WTC11 (cell line): ENCODE data around the gene RABIF. TPM values are rescaled to one million over a fixed set of nuclear protein-coding genes. Genes with fewer than 3 reads are reported as not detected.

ENCODE experiments used
- ATAC-seq: fragments of 200-7000 bp; cut with Tn5 transposase; 2 replicates; pipeline ENCODE4 v1.10.0; 2021; ENCODE audit warnings: mild to moderate bottlenecking, moderate library complexity
- Bru-seq: library from RNA; stranded (reverse); fragments of 400-500 nt; gene quantifications from one replicate; lab custom pipeline; 2021; lab: Mats Ljungman, UMichigan
- CTCF ChIA-PET: fragments of 300-600 bp; sonication (Branson Sonifier 250); formaldehyde crosslinking; loops from one replicate; lab custom pipeline; 2021; ENCODE audit warnings: antibody characterized with exemption; lab: Charles Lee
- POLR2A ChIA-PET: fragments of 350-600 bp; sonication (Branson Sonifier 250); formaldehyde crosslinking; loops from one replicate; lab custom pipeline; 2021; ENCODE audit warnings: antibody characterized with exemption; lab: Charles Lee
- DNase-seq: peaks from one replicate; pipeline ENCODE4 v3.0.0; 2021; ENCODE audit warnings: low spot score
- H3K27ac Mint-ChIP-seq: 2 replicates; pipeline ENCODE4 v1.8.0; 2021; ENCODE audit warnings: mixed read lengths
- H3K27me3 Mint-ChIP-seq: 2 replicates; pipeline ENCODE4 v1.8.0; 2021; ENCODE audit warnings: low read depth, mild to moderate bottlenecking, moderate library complexity, mixed read lengths
- H3K36me3 Mint-ChIP-seq: 2 replicates; pipeline ENCODE4 v1.8.0; 2021; ENCODE audit warnings: mixed read lengths
- H3K4me1 Mint-ChIP-seq: 2 replicates; pipeline ENCODE4 v1.8.0; 2022; ENCODE audit warnings: mixed read lengths
- H3K4me3 Mint-ChIP-seq: 2 replicates; pipeline ENCODE4 v1.8.0; 2021; ENCODE audit warnings: mild to moderate bottlenecking, moderate library complexity, mixed read lengths
- H3K9me3 Mint-ChIP-seq: 2 replicates; pipeline ENCODE4 v1.8.0; 2021; ENCODE audit warnings: mixed read lengths
- ESRRA ChIP-seq: sonication (generic); formaldehyde crosslinking; IDR thresholded peaks from 2 replicates; pipeline ENCODE4 v1.8.1; 2022; ENCODE audit warnings: mild to moderate bottlenecking, missing genetic modification reagents, borderline replicate concordance
- FOXP1 ChIP-seq: sonication (generic); formaldehyde crosslinking; IDR thresholded peaks from 2 replicates; pipeline ENCODE4 v1.8.0; 2022; ENCODE audit warnings: missing genetic modification reagents, mild to moderate bottlenecking, moderate library complexity, borderline replicate concordance
- GABPB1 ChIP-seq: sonication (generic); formaldehyde crosslinking; IDR thresholded peaks from 2 replicates; pipeline ENCODE4 v1.8.1; 2023; ENCODE audit warnings: mild to moderate bottlenecking, missing genetic modification reagents
- IRF2 ChIP-seq: sonication (generic); formaldehyde crosslinking; IDR thresholded peaks from 2 replicates; pipeline ENCODE4 v1.8.0; 2022; ENCODE audit warnings: low read depth, missing genetic modification reagents, borderline replicate concordance
- NFE2L1 ChIP-seq: sonication (generic); formaldehyde crosslinking; IDR thresholded peaks from 2 replicates; pipeline ENCODE4 v1.8.1; 2023; ENCODE audit warnings: missing genetic modification reagents
- NFYB ChIP-seq: sonication (generic); formaldehyde crosslinking; conservative IDR thresholded peaks from 2 replicates; pipeline ENCODE4 v1.8.0; 2022; ENCODE audit warnings: low read depth, missing genetic modification reagents
- NR2C2 ChIP-seq: sonication (generic); formaldehyde crosslinking; IDR thresholded peaks from 2 replicates; pipeline ENCODE4 v1.8.0; 2022; ENCODE audit warnings: mild to moderate bottlenecking, missing genetic modification reagents
- TEAD1 ChIP-seq: sonication (generic); formaldehyde crosslinking; IDR thresholded peaks from 2 replicates; pipeline ENCODE4 v1.8.0; 2022; ENCODE audit warnings: mild to moderate bottlenecking, missing genetic modification reagents
- ZNF232 ChIP-seq: sonication (generic); formaldehyde crosslinking; IDR thresholded peaks from 2 replicates; pipeline ENCODE4 v1.8.0; 2022; ENCODE audit warnings: mild to moderate bottlenecking, missing genetic modification reagents
- long read RNA-seq, 3 experiments: library from RNA in 1 of 3; library from capped mRNA in 1 of 3; library from polyadenylated mRNA in 1 of 3; unstranded in 2 of 3; stranded (forward) in 1 of 3; transcript quantifications; one replicate each; pipeline ENCODE4 v2.0.0, GENCODE V29; 2021
- total RNA-seq: library from RNA; stranded (reverse); gene quantifications from 3 replicates; pipeline ENCODE4 v1.2.3, GENCODE V29; 2021
- TF ChIP-seq, protein P1 (sequence below): sonication (generic); formaldehyde crosslinking; IDR thresholded peaks from 2 replicates; pipeline ENCODE4 v1.8.1; 2022; ENCODE audit warnings: low read depth, mild to moderate bottlenecking, moderate library complexity, missing genetic modification reagents, borderline replicate concordance
- TF ChIP-seq, protein P2 (sequence below): fragments of 250-450 bp; sonication (Bioruptor Pico); IDR thresholded peaks from 2 replicates; pipeline ENCODE4 v1.9.0; 2021; ENCODE audit warnings: mild to moderate bottlenecking, borderline replicate concordance
- TF ChIP-seq, protein P3 (sequence below): sonication (generic); formaldehyde crosslinking; conservative IDR thresholded peaks from 2 replicates; pipeline ENCODE4 v1.8.1; 2023; ENCODE audit warnings: mild to moderate bottlenecking, low read depth, missing genetic modification reagents, moderate library complexity
- TF ChIP-seq, protein P4 (sequence below): sonication (generic); formaldehyde crosslinking; IDR thresholded peaks from 2 replicates; pipeline ENCODE4 v1.8.0; 2023; ENCODE audit warnings: missing genetic modification reagents, mild to moderate bottlenecking, borderline replicate concordance
- TF ChIP-seq, protein P5 (sequence below): sonication (generic); formaldehyde crosslinking; IDR thresholded peaks from 2 replicates; pipeline ENCODE4 v1.8.0; 2023; ENCODE audit warnings: mild to moderate bottlenecking, missing genetic modification reagents
- TF ChIP-seq, protein P6 (sequence below): sonication (generic); formaldehyde crosslinking; IDR thresholded peaks from 2 replicates; pipeline ENCODE4 v1.8.1; 2023; ENCODE audit warnings: mild to moderate bottlenecking, missing genetic modification reagents

RABIF gene
- 5.4 to 6.6 TPM (median 5.6 TPM) in 3 replicates for total RNA-seq
- Bru-seq, nascent RNA, result percentile 70 among the genes with signal in this experiment
- long read RNA-seq, experiment 1, transcript RABIF-201 (2 exons, 2,430 nt), result major isoform, 37 of 41 reads
- long read RNA-seq, experiment 1, partial matches to known transcripts, result 0 of 41 reads
- long read RNA-seq, experiment 1, other reads (novel, unspliced or antisense), result 4 of 41 reads
- long read RNA-seq, experiment 2, transcript RABIF-201 (2 exons, 2,430 nt), result major isoform, 14 of 16 reads
- long read RNA-seq, experiment 2, partial matches to known transcripts, result 0 of 16 reads
- long read RNA-seq, experiment 2, other reads (novel, unspliced or antisense), result 2 of 16 reads
- long read RNA-seq, experiment 3, transcript RABIF-201 (2 exons, 2,430 nt), result major isoform, 22 of 23 reads
- long read RNA-seq, experiment 3, partial matches to known transcripts, result 0 of 23 reads
- long read RNA-seq, experiment 3, other reads (novel, unspliced or antisense), result 1 of 23 reads

DNA sequence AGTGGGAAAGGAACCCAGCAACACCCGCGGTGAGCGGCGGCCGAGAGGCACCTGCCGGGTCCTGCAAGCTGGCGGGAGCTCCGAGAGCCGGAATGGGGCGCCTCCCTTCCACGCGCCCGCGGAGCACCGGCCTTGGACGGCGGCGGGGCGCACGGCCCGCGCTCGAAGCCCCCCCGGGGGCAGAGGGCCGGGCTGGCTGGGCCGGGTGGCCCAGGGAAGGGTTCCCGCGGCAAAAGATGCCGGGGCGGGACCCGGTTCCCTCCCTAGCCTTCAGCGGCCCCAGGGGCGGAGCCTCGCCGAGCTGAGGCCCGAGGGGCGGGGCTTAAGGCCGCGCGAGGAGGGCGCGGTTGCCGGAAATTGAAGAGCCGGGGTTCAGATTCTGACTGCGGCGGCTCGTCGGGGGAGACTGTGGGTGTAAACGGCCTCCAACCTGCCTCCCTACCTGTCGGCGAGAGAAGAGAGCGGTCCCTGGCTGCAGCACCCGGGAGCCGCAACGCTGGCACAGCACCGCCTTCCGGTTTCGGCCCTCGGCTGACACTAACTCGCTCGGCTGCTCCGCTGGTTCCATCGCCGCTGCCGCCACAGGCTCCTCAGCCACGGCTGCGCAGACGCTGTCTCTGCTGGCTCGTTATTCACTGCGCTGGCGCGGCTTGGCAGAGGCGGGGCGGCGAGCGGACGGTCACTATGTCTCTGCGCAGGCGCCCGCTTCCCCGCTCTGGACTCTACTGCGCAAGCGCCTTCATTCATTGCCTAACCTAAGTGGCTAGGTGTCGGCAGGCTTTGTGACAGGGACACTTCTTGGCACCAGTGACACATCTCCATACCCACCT is at the start of gene RABIF:
Gene RABIF (minus strand): TSS at position 619 of the 830 bp plus-strand sequence. CDS start 51 bp downstream, at position 568.
- Mint-ChIP-seq H3K4me3 (peak within 1 kb of the TSS; percentile 94), H3K9me3 (no peaks in the 10 kb centered on the region), H3K4me1 (peaks cover 31% of the 10 kb centered on the region), H3K36me3 (peaks cover 14% of the 10 kb centered on the region), H3K27me3 (no peaks in the 10 kb centered on the region), H3K27ac (peak within 1 kb of the TSS; percentile 99)
- peak; percentile 96 for DNase-seq
- POLR2A ChIA-PET, result interaction anchor here (0.6 to 1.8 kb wide), 5 partner anchors 29 to 1564 kb away, joined by 3 to 7 read pairs (median 5); partner anchors contain the start of genes KDM5B, PCAT6 and TMEM183A
- ATAC-seq, result peak; percentile 92
- CTCF ChIA-PET, result interaction anchor here (0.6 to 1.5 kb wide), 4 partner anchors 137 to 237 kb away, joined by 3 to 6 read pairs (median 4); partner anchors contain the start of gene PPFIA4
- TF ChIP-seq, protein P1, sequence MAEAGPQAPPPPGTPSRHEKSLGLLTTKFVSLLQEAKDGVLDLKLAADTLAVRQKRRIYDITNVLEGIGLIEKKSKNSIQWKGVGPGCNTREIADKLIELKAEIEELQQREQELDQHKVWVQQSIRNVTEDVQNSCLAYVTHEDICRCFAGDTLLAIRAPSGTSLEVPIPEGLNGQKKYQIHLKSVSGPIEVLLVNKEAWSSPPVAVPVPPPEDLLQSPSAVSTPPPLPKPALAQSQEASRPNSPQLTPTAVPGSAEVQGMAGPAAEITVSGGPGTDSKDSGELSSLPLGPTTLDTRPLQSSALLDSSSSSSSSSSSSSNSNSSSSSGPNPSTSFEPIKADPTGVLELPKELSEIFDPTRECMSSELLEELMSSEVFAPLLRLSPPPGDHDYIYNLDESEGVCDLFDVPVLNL, result 0 out of 2 replicates have a peak, but pooled peaks have one; percentile 46
- TF ChIP-seq, protein P2, sequence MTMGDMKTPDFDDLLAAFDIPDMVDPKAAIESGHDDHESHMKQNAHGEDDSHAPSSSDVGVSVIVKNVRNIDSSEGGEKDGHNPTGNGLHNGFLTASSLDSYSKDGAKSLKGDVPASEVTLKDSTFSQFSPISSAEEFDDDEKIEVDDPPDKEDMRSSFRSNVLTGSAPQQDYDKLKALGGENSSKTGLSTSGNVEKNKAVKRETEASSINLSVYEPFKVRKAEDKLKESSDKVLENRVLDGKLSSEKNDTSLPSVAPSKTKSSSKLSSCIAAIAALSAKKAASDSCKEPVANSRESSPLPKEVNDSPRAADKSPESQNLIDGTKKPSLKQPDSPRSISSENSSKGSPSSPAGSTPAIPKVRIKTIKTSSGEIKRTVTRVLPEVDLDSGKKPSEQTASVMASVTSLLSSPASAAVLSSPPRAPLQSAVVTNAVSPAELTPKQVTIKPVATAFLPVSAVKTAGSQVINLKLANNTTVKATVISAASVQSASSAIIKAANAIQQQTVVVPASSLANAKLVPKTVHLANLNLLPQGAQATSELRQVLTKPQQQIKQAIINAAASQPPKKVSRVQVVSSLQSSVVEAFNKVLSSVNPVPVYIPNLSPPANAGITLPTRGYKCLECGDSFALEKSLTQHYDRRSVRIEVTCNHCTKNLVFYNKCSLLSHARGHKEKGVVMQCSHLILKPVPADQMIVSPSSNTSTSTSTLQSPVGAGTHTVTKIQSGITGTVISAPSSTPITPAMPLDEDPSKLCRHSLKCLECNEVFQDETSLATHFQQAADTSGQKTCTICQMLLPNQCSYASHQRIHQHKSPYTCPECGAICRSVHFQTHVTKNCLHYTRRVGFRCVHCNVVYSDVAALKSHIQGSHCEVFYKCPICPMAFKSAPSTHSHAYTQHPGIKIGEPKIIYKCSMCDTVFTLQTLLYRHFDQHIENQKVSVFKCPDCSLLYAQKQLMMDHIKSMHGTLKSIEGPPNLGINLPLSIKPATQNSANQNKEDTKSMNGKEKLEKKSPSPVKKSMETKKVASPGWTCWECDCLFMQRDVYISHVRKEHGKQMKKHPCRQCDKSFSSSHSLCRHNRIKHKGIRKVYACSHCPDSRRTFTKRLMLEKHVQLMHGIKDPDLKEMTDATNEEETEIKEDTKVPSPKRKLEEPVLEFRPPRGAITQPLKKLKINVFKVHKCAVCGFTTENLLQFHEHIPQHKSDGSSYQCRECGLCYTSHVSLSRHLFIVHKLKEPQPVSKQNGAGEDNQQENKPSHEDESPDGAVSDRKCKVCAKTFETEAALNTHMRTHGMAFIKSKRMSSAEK (CRISPR knock-in tag), result no peak
- TF ChIP-seq, protein P3, sequence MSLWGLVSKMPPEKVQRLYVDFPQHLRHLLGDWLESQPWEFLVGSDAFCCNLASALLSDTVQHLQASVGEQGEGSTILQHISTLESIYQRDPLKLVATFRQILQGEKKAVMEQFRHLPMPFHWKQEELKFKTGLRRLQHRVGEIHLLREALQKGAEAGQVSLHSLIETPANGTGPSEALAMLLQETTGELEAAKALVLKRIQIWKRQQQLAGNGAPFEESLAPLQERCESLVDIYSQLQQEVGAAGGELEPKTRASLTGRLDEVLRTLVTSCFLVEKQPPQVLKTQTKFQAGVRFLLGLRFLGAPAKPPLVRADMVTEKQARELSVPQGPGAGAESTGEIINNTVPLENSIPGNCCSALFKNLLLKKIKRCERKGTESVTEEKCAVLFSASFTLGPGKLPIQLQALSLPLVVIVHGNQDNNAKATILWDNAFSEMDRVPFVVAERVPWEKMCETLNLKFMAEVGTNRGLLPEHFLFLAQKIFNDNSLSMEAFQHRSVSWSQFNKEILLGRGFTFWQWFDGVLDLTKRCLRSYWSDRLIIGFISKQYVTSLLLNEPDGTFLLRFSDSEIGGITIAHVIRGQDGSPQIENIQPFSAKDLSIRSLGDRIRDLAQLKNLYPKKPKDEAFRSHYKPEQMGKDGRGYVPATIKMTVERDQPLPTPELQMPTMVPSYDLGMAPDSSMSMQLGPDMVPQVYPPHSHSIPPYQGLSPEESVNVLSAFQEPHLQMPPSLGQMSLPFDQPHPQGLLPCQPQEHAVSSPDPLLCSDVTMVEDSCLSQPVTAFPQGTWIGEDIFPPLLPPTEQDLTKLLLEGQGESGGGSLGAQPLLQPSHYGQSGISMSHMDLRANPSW (CRISPR knock-in tag), result no peak
- TF ChIP-seq FOXP1 (CRISPR knock-in tag) (peak; percentile 62), NR2C2 (peak; percentile 48), NFE2L1 (CRISPR knock-in tag) (peak; percentile 8; the same call in 1 of the 2 replicates), GABPB1 (0 out of 2 replicates have a peak, but pooled peaks have one; percentile 43), ZNF232 (CRISPR knock-in tag) (no peak), NFYB (CRISPR knock-in tag) (0 out of 2 replicates have a peak, but pooled peaks have one; percentile 8), TEAD1 (CRISPR knock-in tag) (peak; percentile 82), IRF2 (CRISPR knock-in tag) (0 out of 2 replicates have a peak, but pooled peaks have one; percentile 63), ESRRA (0 out of 2 replicates have a peak, but pooled peaks have one; percentile 45)
- TF ChIP-seq, protein P4, sequence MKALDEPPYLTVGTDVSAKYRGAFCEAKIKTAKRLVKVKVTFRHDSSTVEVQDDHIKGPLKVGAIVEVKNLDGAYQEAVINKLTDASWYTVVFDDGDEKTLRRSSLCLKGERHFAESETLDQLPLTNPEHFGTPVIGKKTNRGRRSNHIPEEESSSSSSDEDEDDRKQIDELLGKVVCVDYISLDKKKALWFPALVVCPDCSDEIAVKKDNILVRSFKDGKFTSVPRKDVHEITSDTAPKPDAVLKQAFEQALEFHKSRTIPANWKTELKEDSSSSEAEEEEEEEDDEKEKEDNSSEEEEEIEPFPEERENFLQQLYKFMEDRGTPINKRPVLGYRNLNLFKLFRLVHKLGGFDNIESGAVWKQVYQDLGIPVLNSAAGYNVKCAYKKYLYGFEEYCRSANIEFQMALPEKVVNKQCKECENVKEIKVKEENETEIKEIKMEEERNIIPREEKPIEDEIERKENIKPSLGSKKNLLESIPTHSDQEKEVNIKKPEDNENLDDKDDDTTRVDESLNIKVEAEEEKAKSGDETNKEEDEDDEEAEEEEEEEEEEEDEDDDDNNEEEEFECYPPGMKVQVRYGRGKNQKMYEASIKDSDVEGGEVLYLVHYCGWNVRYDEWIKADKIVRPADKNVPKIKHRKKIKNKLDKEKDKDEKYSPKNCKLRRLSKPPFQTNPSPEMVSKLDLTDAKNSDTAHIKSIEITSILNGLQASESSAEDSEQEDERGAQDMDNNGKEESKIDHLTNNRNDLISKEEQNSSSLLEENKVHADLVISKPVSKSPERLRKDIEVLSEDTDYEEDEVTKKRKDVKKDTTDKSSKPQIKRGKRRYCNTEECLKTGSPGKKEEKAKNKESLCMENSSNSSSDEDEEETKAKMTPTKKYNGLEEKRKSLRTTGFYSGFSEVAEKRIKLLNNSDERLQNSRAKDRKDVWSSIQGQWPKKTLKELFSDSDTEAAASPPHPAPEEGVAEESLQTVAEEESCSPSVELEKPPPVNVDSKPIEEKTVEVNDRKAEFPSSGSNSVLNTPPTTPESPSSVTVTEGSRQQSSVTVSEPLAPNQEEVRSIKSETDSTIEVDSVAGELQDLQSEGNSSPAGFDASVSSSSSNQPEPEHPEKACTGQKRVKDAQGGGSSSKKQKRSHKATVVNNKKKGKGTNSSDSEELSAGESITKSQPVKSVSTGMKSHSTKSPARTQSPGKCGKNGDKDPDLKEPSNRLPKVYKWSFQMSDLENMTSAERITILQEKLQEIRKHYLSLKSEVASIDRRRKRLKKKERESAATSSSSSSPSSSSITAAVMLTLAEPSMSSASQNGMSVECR, result peak; percentile 58; the same call in 1 of the 2 replicates
- TF ChIP-seq, protein P5, sequence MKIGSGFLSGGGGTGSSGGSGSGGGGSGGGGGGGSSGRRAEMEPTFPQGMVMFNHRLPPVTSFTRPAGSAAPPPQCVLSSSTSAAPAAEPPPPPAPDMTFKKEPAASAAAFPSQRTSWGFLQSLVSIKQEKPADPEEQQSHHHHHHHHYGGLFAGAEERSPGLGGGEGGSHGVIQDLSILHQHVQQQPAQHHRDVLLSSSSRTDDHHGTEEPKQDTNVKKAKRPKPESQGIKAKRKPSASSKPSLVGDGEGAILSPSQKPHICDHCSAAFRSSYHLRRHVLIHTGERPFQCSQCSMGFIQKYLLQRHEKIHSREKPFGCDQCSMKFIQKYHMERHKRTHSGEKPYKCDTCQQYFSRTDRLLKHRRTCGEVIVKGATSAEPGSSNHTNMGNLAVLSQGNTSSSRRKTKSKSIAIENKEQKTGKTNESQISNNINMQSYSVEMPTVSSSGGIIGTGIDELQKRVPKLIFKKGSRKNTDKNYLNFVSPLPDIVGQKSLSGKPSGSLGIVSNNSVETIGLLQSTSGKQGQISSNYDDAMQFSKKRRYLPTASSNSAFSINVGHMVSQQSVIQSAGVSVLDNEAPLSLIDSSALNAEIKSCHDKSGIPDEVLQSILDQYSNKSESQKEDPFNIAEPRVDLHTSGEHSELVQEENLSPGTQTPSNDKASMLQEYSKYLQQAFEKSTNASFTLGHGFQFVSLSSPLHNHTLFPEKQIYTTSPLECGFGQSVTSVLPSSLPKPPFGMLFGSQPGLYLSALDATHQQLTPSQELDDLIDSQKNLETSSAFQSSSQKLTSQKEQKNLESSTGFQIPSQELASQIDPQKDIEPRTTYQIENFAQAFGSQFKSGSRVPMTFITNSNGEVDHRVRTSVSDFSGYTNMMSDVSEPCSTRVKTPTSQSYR (CRISPR knock-in tag), result no peak
- TF ChIP-seq, protein P6, sequence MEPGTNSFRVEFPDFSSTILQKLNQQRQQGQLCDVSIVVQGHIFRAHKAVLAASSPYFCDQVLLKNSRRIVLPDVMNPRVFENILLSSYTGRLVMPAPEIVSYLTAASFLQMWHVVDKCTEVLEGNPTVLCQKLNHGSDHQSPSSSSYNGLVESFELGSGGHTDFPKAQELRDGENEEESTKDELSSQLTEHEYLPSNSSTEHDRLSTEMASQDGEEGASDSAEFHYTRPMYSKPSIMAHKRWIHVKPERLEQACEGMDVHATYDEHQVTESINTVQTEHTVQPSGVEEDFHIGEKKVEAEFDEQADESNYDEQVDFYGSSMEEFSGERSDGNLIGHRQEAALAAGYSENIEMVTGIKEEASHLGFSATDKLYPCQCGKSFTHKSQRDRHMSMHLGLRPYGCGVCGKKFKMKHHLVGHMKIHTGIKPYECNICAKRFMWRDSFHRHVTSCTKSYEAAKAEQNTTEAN (CRISPR knock-in tag), result peak; percentile 75; the same call in 1 of the 2 replicates
